Parathyroid adenoma (tissue), 2 donors: Measurements from ENCODE around the gene CHCHD1.
A peak's percentile ranks its signal among the peaks of the same experiment; 100 is the strongest.

ENCODE experiments used
- H2AFZ ChIP-seq: fragments of 300-600 bp; sonication (generic); one replicate; pipeline ENCODE4 v1.7.0; 2017; ENCODE audit warnings: antibody characterized with exemption, mild to moderate bottlenecking
- H3K27ac ChIP-seq: fragments of 300-600 bp; sonication (generic); one replicate; pipeline ENCODE4 v1.7.0; 2017
- H3K27me3 ChIP-seq: fragments of 300-600 bp; sonication (generic); one replicate; pipeline ENCODE4 v1.7.0; 2017; ENCODE audit warnings: low read length; ENCODE audit not compliant: control insufficient read depth, insufficient read depth
- H3K36me3 ChIP-seq: fragments of 300-600 bp; sonication (generic); one replicate; pipeline ENCODE4 v1.7.0; 2017; ENCODE audit warnings: low read length; ENCODE audit not compliant: control insufficient read depth, insufficient read depth
- H3K4me1 ChIP-seq: fragments of 300-600 bp; sonication (generic); one replicate; pipeline ENCODE4 v1.7.0; 2017; ENCODE audit warnings: control low read depth
- H3K4me2 ChIP-seq: fragments of 300-600 bp; sonication (generic); one replicate; pipeline ENCODE4 v1.7.0; 2017; ENCODE audit warnings: low read length
- H3K4me3 ChIP-seq: fragments of 300-600 bp; sonication (generic); one replicate; pipeline ENCODE4 v1.7.0; 2017; ENCODE audit warnings: low read depth, low read length
- H3K79me2 ChIP-seq: fragments of 300-600 bp; sonication (generic); one replicate; pipeline ENCODE4 v1.7.0; 2017; ENCODE audit warnings: control low read depth
- H3K9ac ChIP-seq: fragments of 300-600 bp; sonication (generic); one replicate; pipeline ENCODE4 v1.7.0; 2017; ENCODE audit warnings: mild to moderate bottlenecking
- H3K9me3 ChIP-seq: fragments of 300-600 bp; sonication (generic); one replicate; pipeline ENCODE4 v1.7.0; 2017; ENCODE audit warnings: low read length; ENCODE audit not compliant: control insufficient read depth
- TF ChIP-seq, protein P1 (sequence below): fragments of 300-600 bp; sonication (generic); IDR thresholded peaks from one replicate; pipeline ENCODE4 v1.7.0; 2017; ENCODE audit warnings: antibody characterized with exemption, mild to moderate bottlenecking
- donor health status: primary hyperparathyroidism.

Gene CHCHD1

DNA sequence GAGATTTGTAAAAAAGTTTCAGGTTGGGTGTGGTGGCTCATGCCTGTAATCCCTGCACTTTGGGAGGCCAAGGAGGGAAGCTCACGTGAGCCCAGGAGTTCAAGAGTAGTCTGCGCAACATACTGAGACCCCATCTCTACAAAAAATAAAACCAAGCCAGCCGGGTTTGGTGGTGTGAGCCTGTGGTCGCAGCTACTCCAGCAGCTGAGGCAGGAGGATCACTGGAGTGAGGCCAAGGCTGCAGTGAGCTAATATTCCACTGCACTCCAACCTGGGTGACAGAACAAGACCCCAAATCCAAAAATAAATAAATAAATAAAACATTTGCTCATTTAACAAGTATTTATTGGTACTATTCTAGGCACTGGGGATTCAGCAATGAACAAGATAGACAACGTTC lies 1.5 kb upstream of the CHCHD1 start:
- Histone ChIP-seq H2AFZ (no peak overlapping the region), H3K4me2 (no peak overlapping the region), H3K27ac (no peak overlapping the region), H3K79me2 (peaks cover 8% of the 10 kb centered on the region), H3K9ac (no peak overlapping the region), H3K36me3 (no peaks in the 10 kb centered on the region), H3K9me3 (no peaks in the 10 kb centered on the region), H3K4me1 (peaks cover 9% of the 10 kb centered on the region), H3K4me3 (peak overlapping the region; percentile 91), H3K27me3 (no peaks in the 10 kb centered on the region)
- TF ChIP-seq, protein P1, sequence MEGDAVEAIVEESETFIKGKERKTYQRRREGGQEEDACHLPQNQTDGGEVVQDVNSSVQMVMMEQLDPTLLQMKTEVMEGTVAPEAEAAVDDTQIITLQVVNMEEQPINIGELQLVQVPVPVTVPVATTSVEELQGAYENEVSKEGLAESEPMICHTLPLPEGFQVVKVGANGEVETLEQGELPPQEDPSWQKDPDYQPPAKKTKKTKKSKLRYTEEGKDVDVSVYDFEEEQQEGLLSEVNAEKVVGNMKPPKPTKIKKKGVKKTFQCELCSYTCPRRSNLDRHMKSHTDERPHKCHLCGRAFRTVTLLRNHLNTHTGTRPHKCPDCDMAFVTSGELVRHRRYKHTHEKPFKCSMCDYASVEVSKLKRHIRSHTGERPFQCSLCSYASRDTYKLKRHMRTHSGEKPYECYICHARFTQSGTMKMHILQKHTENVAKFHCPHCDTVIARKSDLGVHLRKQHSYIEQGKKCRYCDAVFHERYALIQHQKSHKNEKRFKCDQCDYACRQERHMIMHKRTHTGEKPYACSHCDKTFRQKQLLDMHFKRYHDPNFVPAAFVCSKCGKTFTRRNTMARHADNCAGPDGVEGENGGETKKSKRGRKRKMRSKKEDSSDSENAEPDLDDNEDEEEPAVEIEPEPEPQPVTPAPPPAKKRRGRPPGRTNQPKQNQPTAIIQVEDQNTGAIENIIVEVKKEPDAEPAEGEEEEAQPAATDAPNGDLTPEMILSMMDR = no peak

DNA sequence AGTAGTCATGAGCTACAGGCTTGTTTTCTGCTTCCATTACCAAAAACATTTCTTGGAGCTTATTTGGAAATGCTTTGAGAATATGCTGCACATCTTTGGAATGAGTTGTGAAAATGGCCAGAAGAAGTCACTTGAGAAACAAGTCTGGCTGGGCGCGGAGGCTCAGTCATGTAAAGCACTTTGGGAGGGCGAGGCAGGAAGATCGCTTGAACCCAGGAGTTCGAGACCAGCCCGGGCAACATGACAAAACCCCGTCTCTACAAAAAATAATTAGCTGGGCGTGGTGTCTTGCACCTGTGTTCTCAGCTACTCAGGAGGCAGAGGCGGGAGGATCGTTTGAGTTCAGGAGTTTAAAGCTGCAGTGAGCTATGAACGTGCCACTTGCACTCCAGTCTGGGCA lies 882 bp upstream of the CHCHD1 start:
- Histone ChIP-seq H2AFZ (no peak overlapping the region), H3K79me2 (peaks cover 8% of the 10 kb centered on the region), H3K27ac (no peak overlapping the region), H3K4me1 (peaks cover 9% of the 10 kb centered on the region), H3K9ac (no peak overlapping the region), H3K27me3 (no peaks in the 10 kb centered on the region), H3K4me2 (peak overlapping the region; percentile 85), H3K4me3 (peak overlapping the region; percentile 91), H3K9me3 (no peaks in the 10 kb centered on the region), H3K36me3 (no peaks in the 10 kb centered on the region)
- TF ChIP-seq, protein P1 = no peak

DNA sequence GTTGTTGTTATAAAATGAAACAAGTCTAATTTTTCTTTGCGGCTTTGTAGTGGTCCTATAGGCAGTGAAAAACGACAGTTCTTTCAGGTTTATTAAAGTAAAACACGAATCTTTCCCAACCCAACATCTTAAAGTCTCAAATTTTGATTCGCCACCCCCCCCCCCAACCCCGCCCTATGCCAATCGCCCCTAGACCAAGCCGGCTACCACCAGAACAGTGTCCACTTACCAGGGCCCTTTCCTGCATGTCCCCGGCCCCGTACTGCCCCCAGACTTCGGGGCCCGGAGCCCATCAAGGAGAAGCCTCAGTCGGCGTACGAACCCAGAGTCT lies 335 bp upstream of the CHCHD1 start:
- Histone ChIP-seq H3K9me3 (no peaks in the 10 kb centered on the region), H3K27ac (peak overlapping the region; percentile 87)

DNA sequence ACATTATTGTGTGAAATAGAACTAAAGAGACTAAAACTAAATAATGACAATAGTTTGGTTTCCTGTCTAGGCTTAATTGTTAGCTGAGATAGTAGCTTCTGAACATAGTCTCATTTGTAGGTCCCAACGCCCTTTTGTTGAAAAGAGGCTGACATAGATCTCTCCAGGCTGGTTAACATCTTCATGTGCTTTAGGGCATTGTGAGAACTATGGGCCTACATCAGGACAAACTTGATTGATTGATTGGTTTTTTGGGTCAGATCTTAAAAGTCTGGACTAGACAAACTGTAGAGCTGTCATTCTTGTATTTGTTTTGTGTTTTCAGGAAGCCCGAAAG lies 869 bp downstream of the CHCHD1 start:
- Histone ChIP-seq H3K79me2 (peaks cover 23% of the 10 kb centered on the region), H2AFZ (no peak overlapping the region), H3K9ac (no peak overlapping the region), H3K9me3 (no peaks in the 10 kb centered on the region), H3K36me3 (no peaks in the 10 kb centered on the region), H3K4me2 (peak overlapping the region; percentile 85), H3K27me3 (no peaks in the 10 kb centered on the region), H3K27ac (peak overlapping the region; percentile 87), H3K4me1 (peaks cover 19% of the 10 kb centered on the region), H3K4me3 (peak overlapping the region; percentile 91)
- TF ChIP-seq, protein P1 = no peak

More for the DNA sequence above, 335 bp upstream of the CHCHD1 start:
- Histone ChIP-seq H3K4me2 (peak overlapping the region; percentile 85), H3K9ac (peak overlapping the region; percentile 67), H3K27me3 (no peaks in the 10 kb centered on the region), H2AFZ (peak overlapping the region; percentile 95), H3K4me1 (peaks cover 10% of the 10 kb centered on the region), H3K79me2 (peaks cover 12% of the 10 kb centered on the region), H3K4me3 (peak overlapping the region; percentile 91), H3K36me3 (no peaks in the 10 kb centered on the region)
- TF ChIP-seq, protein P1 = no peak

DNA sequence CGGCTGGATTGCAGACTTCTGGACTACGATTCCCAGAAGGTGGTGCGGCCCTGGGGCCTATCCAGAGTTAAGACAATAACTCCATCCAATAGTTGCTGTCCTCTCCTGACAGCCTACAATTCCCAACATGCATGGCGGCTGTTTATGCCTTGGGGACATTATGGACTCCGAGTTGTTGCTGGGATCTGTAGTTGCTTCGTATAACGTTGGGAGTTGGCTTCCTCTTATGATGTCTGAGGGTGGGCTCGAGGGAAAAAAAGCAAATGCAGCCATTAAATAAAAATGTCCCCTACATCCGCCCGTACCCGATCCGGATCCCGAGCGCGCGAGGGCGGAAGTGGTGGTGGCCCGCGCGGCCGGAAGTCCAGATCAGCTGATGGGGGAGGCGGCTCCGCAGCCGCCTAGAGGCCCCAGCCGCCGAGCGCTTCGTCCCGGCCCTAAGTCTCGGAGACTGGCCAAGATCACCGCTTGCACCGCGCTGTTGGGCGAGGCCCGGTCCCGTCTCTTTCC lies 3.4 kb downstream of the CHCHD1 start, which contains the start of gene ZSWIM8:
ZSWIM8 (plus strand) TSS at position 396 of the 510 bp plus-strand sequence. CDS start 273 bp downstream, outside the sequence.
- peaks cover 27% of the 10 kb centered on the region for H3K79me2 ChIP-seq
- no peaks in the 10 kb centered on the region for H3K9me3 ChIP-seq
- peak within 1 kb of the TSS; percentile 21 for H3K9ac ChIP-seq
- H2AFZ ChIP-seq = peak within 1 kb of the TSS; percentile 61
- H3K4me1 ChIP-seq = peaks cover 19% of the 10 kb centered on the region
- H3K4me3 ChIP-seq = peak within 1 kb of the TSS; percentile 66
- no peaks in the 10 kb centered on the region for H3K27me3 ChIP-seq
- TF ChIP-seq, protein P1 = no peak
- H3K27ac ChIP-seq = peak within 1 kb of the TSS; percentile 82
- H3K36me3 ChIP-seq = no peaks in the 10 kb centered on the region
- peak within 1 kb of the TSS; percentile 83 for H3K4me2 ChIP-seq
